Subcutaneous preadipocyte (primary cell): ENCODE results near the gene NOVA1. TPM values are rescaled to one million over a fixed set of nuclear protein-coding genes. Genes with fewer than 3 reads are reported as not detected.

Experiments used
- total RNA-seq: library from RNA; depleted of rRNA; stranded (reverse); fragments of >200 nt; gene quantifications from 2 replicates; pipeline ENCODE4 v1.2.3, GENCODE V29; 2012

Gene NOVA1, protein sequence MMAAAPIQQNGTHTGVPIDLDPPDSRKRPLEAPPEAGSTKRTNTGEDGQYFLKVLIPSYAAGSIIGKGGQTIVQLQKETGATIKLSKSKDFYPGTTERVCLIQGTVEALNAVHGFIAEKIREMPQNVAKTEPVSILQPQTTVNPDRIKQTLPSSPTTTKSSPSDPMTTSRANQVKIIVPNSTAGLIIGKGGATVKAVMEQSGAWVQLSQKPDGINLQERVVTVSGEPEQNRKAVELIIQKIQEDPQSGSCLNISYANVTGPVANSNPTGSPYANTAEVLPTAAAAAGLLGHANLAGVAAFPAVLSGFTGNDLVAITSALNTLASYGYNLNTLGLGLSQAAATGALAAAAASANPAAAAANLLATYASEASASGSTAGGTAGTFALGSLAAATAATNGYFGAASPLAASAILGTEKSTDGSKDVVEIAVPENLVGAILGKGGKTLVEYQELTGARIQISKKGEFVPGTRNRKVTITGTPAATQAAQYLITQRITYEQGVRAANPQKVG
- total RNA-seq = 28.0 and 36.4 TPM in 2 replicates

GRCh38 chr14:26597589-26598080, at the start of gene NOVA1:
NOVA1 (minus strand) TSS chr14:26598033; CDS start chr14:26597436, 597 bp downstream.

